Endothelial cell of umbilical vein (primary cell): ENCODE data around the gene ECT2. TPM values are rescaled to one million over a fixed set of nuclear protein-coding genes. Genes with fewer than 3 reads are reported as not detected.

ENCODE experiments used
- BruUV-seq: library from RNA; stranded (reverse); fragments of 400-500 nt; replicated peaks from 2 replicates; lab custom pipeline; 2021; lab: Mats Ljungman, UMichigan
- CTCF ChIA-PET: fragments of 300-600, 350-600 bp; sonication (Branson Sonifier 250); formaldehyde crosslinking; loops from one replicate; lab custom pipeline; 2021; ENCODE audit warnings: antibody characterized with exemption, inconsistent platforms; lab: Charles Lee
- POLR2A ChIA-PET: fragments of 300-600, 350-600 bp; sonication (Branson Sonifier 250); formaldehyde crosslinking; loops from one replicate; lab custom pipeline; 2021; ENCODE audit warnings: antibody characterized with exemption, inconsistent platforms; lab: Charles Lee
- DNase-seq: peaks from one replicate; pipeline ENCODE4 v3.0.0-alpha.2; 2011; ENCODE audit warnings: low read depth, low spot score
- FAIRE-seq: peaks from 2 replicates; lab custom pipeline; 2011; peaks lifted over from hg19 to GRCh38; lab: Jason Lieb, UNC
- H2AFZ ChIP-seq: 2 replicates; pipeline ENCODE4 v1.6.0; 2012; ENCODE audit warnings: low read depth, low read length, control low read depth, inconsistent platforms
- H3K27ac ChIP-seq: 2 replicates; pipeline ENCODE4 v1.5.1; 2011; ENCODE audit warnings: low read depth, mild to moderate bottlenecking, control low read depth, low read length, moderate library complexity; ENCODE audit not compliant: insufficient read depth
- H3K27me3 ChIP-seq, 2 experiments: 2 replicates each; pipeline versions ENCODE4 v1.6.0 to v1.6.1; 2011; ENCODE audit warnings: low read length in 2 of 2, mixed read lengths in 1 of 2; ENCODE audit not compliant: control insufficient read depth in 2 of 2, insufficient read depth in 2 of 2
- H3K36me3 ChIP-seq, 2 experiments: 2 replicates in 1 of 2; 3 replicates in 1 of 2; pipeline ENCODE4 v1.5.1; 2011; ENCODE audit warnings: low read length in 2 of 2, mild to moderate bottlenecking in 1 of 2, moderate library complexity in 1 of 2; ENCODE audit not compliant: control insufficient read depth in 2 of 2, insufficient read depth in 2 of 2; ENCODE audit errors: extremely low read depth in 1 of 2
- H3K4me1 ChIP-seq: 3 replicates; pipeline ENCODE4 v1.5.1; 2011; ENCODE audit warnings: mild to moderate bottlenecking, low read length; ENCODE audit not compliant: control insufficient read depth, insufficient read depth; ENCODE audit errors: extremely low read depth
- H3K4me2 ChIP-seq: 2 replicates; pipeline ENCODE4 v1.6.1; 2011; ENCODE audit warnings: low read length, control low read depth, mixed read lengths; ENCODE audit not compliant: insufficient read depth
- H3K4me3 ChIP-seq, 3 experiments: fragments of 200-600 bp in 1 of 3; sonication (generic), shearing (Covaris generic) in 1 of 3; replicated peaks in 1 of 3; 2 replicates each; pipeline ENCODE4 v1.5.1; 2011 to 2016; ENCODE audit warnings: control low read depth in 3 of 3, low read length in 3 of 3, mild to moderate bottlenecking in 2 of 3, inconsistent platforms in 1 of 3, low read depth in 1 of 3, moderate library complexity in 1 of 3; ENCODE audit not compliant: insufficient read depth in 1 of 3
- H3K79me2 ChIP-seq: 2 replicates; pipeline ENCODE4 v1.6.0; 2012; ENCODE audit warnings: low read length, inconsistent platforms; ENCODE audit not compliant: control insufficient read depth, insufficient read depth
- H3K9ac ChIP-seq: replicated peaks from 2 replicates; pipeline ENCODE3; 2011; ENCODE audit warnings: low read length, control low read depth; ENCODE audit not compliant: insufficient read depth; ENCODE audit errors: extremely low read depth
- H3K9me1 ChIP-seq: replicated peaks from 3 replicates; pipeline ENCODE4 v1.6.0; 2011; ENCODE audit warnings: mild to moderate bottlenecking, low read length; ENCODE audit not compliant: control insufficient read depth, insufficient read depth; ENCODE audit errors: extremely low read depth
- H3K9me3 ChIP-seq: replicated peaks from 2 replicates; pipeline ENCODE4 v1.5.1; 2012; ENCODE audit warnings: low read length, inconsistent platforms; ENCODE audit not compliant: control insufficient read depth, insufficient read depth
- H4K20me1 ChIP-seq: replicated peaks from 2 replicates; pipeline ENCODE3; 2011; ENCODE audit warnings: mild to moderate bottlenecking, low read length; ENCODE audit not compliant: control insufficient read depth, insufficient read depth; ENCODE audit errors: extremely low read depth
- EZH2 ChIP-seq: IDR thresholded peaks from 2 replicates; pipeline ENCODE4 v1.6.1; 2012; ENCODE audit warnings: borderline replicate concordance, low read depth, mild to moderate bottlenecking, moderate library complexity, low read length, inconsistent platforms; ENCODE audit not compliant: severe bottlenecking
- FOS ChIP-seq: IDR thresholded peaks from 2 replicates; pipeline ENCODE4 v1.6.1; 2011; ENCODE audit warnings: mild to moderate bottlenecking, low read length, moderate library complexity, borderline replicate concordance; ENCODE audit not compliant: insufficient read depth
- GATA2 ChIP-seq: IDR thresholded peaks from 2 replicates; pipeline ENCODE4 v1.7.0; 2011; ENCODE audit warnings: low read depth, mild to moderate bottlenecking, moderate library complexity, mixed read lengths, low read length; ENCODE audit not compliant: insufficient read length, insufficient read depth
- JUN ChIP-seq: IDR thresholded peaks from 2 replicates; pipeline ENCODE4 v1.6.1; 2011; ENCODE audit warnings: borderline replicate concordance, low read depth; ENCODE audit not compliant: insufficient read length, insufficient read depth
- POLR2A ChIP-seq: IDR thresholded peaks from 2 replicates; pipeline ENCODE4 v1.6.1; 2012; ENCODE audit warnings: low read depth, mild to moderate bottlenecking, control low read depth, low read length
- POLR2AphosphoS5 ChIP-seq: IDR thresholded peaks from 2 replicates; pipeline ENCODE4 v1.6.1; 2012; ENCODE audit warnings: low read depth, mild to moderate bottlenecking, control low read depth, low read length, moderate library complexity; ENCODE audit not compliant: insufficient read depth
- dilution Hi-C: fragments of 300-500 bp; cut with MboI; formaldehyde crosslinking; loops from one replicate; pipeline ENCODE4 v1.15.0; 2019; ENCODE audit warnings: low sequenced_read_pairs; ENCODE audit not compliant: extremely low pct_ligation_motif_present
- intact Hi-C: fragments of 100-400 bp; cut with micrococcal nuclease; formaldehyde crosslinking; loops from one replicate; pipeline ENCODE4 v1.10.0; 2022
- polyA plus RNA-seq, 4 experiments: library from polyadenylated mRNA; depleted of rRNA in 3 of 4; stranded (reverse) in 3 of 4; unstranded in 1 of 4; fragments of >200 nt; gene quantifications; 2 replicates each; pipeline versions ENCODE4 v1.2.1 to v1.2.3, GENCODE V29; 2011 to 2012; ENCODE audit warnings: missing spikeins in 1 of 4
- total RNA-seq: library from RNA; stranded (reverse); gene quantifications from 2 replicates; pipeline ENCODE4 v1.2.3, GENCODE V29; 2021
- TF ChIP-seq, protein P1 (sequence below), 2 donors: IDR thresholded peaks; 1 replicate in 1 of 2; 2 replicates in 1 of 2; pipeline ENCODE4 v1.5.1; 2011; ENCODE audit warnings: low read length in 2 of 2, mild to moderate bottlenecking in 2 of 2, moderate library complexity in 2 of 2, control low read depth in 1 of 2, inconsistent platforms in 1 of 2, low read depth in 1 of 2; ENCODE audit not compliant: insufficient read depth in 1 of 2; ENCODE audit errors: extremely low read depth in 1 of 2
- TF ChIP-seq, protein P2 (sequence below): IDR thresholded peaks from 2 replicates; pipeline ENCODE4 v1.6.1; 2011; ENCODE audit not compliant: insufficient read depth, insufficient read length

ECT2 gene
- total and polyA plus RNA-seq, 2 donors (not counting 3 experiments of a cell fraction or from before 2014, with no cell fraction given): 10.3 to 47.5 TPM

DNA sequence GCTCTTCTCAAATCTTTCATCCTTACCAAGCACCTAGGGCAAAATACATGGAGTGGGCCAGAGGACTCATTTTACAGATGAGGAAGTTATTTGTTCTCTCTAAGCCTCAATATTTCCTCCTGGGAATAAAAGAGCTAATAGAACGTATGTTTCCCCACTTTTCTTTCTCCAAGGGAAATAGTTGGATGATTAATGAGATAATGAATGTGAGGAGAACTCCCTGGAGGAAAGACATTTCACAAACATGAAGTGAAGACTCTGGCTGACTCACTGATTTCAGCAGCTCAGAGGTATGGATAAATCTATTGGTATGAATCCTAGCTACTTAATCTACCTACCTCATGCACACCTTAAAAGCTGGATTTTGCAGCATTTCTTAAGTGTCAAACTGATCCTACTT lies 98.4 kb downstream of the ECT2 start:
- no peak overlapping the region for H3K4me3 ChIP-seq
- no peak overlapping the region for H3K27ac ChIP-seq
- ChIA-PET CTCF (interaction anchor here (0.9 to 3.0 kb wide), 10 partner anchors 9 to 197 kb away, joined by 3 to 15 read pairs (median 4); no protein-coding TSS in a partner anchor), POLR2A (no interaction called here)
- no peaks in the 10 kb centered on the region for H3K9me1 ChIP-seq
- peaks cover 16% of the 10 kb centered on the region for H3K4me1 ChIP-seq
- no peak overlapping the region for H3K9ac ChIP-seq
- intact Hi-C loops: loop anchor here (1.0 to 2.0 kb wide), 2 partner anchors 8 to 70 kb away; no protein-coding TSS in a partner anchor
- H3K36me3 ChIP-seq: no peaks in the 10 kb centered on the region
- peak overlapping the region; percentile 25 for H3K4me2 ChIP-seq
- H3K79me2 ChIP-seq: no peaks in the 10 kb centered on the region
- FAIRE-seq: peak; percentile 28
- H3K9me3 ChIP-seq: no peaks in the 10 kb centered on the region
- H3K27me3 ChIP-seq: no peaks in the 10 kb centered on the region
- no peaks in the 10 kb centered on the region for H4K20me1 ChIP-seq
- TF ChIP-seq GATA2: peak; percentile 48
- no peak for TF ChIP-seq POLR2A
- TF ChIP-seq FOS: peak; percentile 41
- TF ChIP-seq, protein P1, sequence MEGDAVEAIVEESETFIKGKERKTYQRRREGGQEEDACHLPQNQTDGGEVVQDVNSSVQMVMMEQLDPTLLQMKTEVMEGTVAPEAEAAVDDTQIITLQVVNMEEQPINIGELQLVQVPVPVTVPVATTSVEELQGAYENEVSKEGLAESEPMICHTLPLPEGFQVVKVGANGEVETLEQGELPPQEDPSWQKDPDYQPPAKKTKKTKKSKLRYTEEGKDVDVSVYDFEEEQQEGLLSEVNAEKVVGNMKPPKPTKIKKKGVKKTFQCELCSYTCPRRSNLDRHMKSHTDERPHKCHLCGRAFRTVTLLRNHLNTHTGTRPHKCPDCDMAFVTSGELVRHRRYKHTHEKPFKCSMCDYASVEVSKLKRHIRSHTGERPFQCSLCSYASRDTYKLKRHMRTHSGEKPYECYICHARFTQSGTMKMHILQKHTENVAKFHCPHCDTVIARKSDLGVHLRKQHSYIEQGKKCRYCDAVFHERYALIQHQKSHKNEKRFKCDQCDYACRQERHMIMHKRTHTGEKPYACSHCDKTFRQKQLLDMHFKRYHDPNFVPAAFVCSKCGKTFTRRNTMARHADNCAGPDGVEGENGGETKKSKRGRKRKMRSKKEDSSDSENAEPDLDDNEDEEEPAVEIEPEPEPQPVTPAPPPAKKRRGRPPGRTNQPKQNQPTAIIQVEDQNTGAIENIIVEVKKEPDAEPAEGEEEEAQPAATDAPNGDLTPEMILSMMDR (IDR thresholded peaks at IDR 0.05; ENCODE audit: extremely low read depth in 1 of 2, insufficient read depth in 1 of 2, low read depth in 1 of 2, low read length in 2 of 2): no peak
- no TSS peak for BruUV-seq
- dilution Hi-C loops: no loop called here
- peak; percentile 63 for DNase-seq
- no peak overlapping the region for H2AFZ ChIP-seq

DNA sequence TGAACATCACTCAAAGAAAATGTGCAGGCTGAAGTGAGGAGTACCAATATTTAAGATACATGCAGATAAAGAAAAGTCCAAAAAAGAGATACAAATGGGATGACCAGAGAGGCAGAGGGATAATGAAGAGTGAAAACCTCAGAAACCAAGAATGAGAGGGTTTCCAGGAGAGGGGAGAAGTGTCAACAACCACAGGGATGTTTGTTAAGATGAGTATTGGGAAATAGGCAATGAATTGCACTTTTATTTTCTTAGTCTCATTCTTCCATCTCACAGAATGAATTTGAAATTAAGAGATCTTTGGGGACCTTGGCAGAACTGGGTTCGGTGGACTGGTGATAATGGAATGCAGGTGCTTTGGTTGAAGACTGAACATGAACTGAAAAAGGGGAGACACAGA lies 102.5 kb downstream of the ECT2 start:
- Histone ChIP-seq H3K4me1 (peaks cover 38% of the 10 kb centered on the region), H3K27me3 (no peaks in the 10 kb centered on the region), H3K4me2 (no peak overlapping the region), H2AFZ (no peak overlapping the region), H3K4me3 (no peak overlapping the region), H3K27ac (no peak overlapping the region), H4K20me1 (no peaks in the 10 kb centered on the region), H3K9ac (no peak overlapping the region), H3K9me3 (no peaks in the 10 kb centered on the region), H3K79me2 (no peaks in the 10 kb centered on the region), H3K36me3 (no peaks in the 10 kb centered on the region), H3K9me1 (no peaks in the 10 kb centered on the region)
- CTCF ChIA-PET: interaction anchor here (1.6 kb wide), 1 partner anchor 17 kb away, joined by 4 read pairs; no protein-coding TSS in a partner anchor
- dilution Hi-C loops: no loop called here
- FAIRE-seq: no peak
- POLR2A ChIA-PET: no interaction called here
- BruUV-seq: no TSS peak
- no peak for DNase-seq
- intact Hi-C loops: no loop called here
- TF ChIP-seq, protein P1 (IDR thresholded peaks at IDR 0.05; ENCODE audit: extremely low read depth in 1 of 2, insufficient read depth in 1 of 2, low read depth in 1 of 2, low read length in 2 of 2): no peak
- TF ChIP-seq GATA2: no peak
- no peak for TF ChIP-seq EZH2
- TF ChIP-seq, protein P2, sequence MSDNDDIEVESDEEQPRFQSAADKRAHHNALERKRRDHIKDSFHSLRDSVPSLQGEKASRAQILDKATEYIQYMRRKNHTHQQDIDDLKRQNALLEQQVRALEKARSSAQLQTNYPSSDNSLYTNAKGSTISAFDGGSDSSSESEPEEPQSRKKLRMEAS: no peak
- TF ChIP-seq JUN: no peak
- TF ChIP-seq POLR2A: no peak
- TF ChIP-seq POLR2AphosphoS5: no peak
